Stimulated activated CD8-positive, alpha-beta memory T cell treated with anti-CD3 and anti-CD28 coated beads, Interleukin-15, amount 100 ng/mL, for 48 hours (primary cell): ENCODE results near the gene MPO.

Experiments
- DNase-seq, 2 donors: peaks; one replicate each; pipeline ENCODE4 v3.0.0-alpha.2; 2020; ENCODE audit warnings: low read depth in 2 of 2

The MPO gene

GRCh38 chr17:58279016-58279711, 1.6 kb downstream of the MPO start:
- DNase-seq, result no peak

GRCh38 chr17:58278661-58279015, 2.1 kb downstream of the MPO start:
- DNase-seq, result no peak

- DNase-seq, result no peak
These were observed 2.7 kb downstream of the MPO start for GRCh38 chr17:58277802-58278595.

GRCh38 chr17:58277107-58277801, 3.5 kb downstream of the MPO start:
- no peak for DNase-seq

- no peak for DNase-seq
These were observed 4.3 kb downstream of the MPO start for GRCh38 chr17:58276423-58276822.

GRCh38 chr17:58275417-58275816, 5.3 kb downstream of the MPO start:
- DNase-seq, result no peak

GRCh38 chr17:58273453-58274104, 7.2 kb downstream of the MPO start:
- no peak for DNase-seq

- no peak for DNase-seq
These were observed 8.1 kb downstream of the MPO start for GRCh38 chr17:58272367-58273280.

GRCh38 chr17:58271216-58271931, 9.4 kb downstream of the MPO start:
- no peak for DNase-seq

GRCh38 chr17:58270476-58271215, 10.1 kb downstream of the MPO start:
- DNase-seq, result no peak

- DNase-seq, result no peak
These were observed 11.0 kb downstream of the MPO start for GRCh38 chr17:58269557-58270291.

- DNase-seq, result no peak
These were observed 11.8 kb downstream of the MPO start for GRCh38 chr17:58268774-58269556.

GRCh38 chr17:58268326-58268725, 12.4 kb downstream of the MPO start:
- no peak for DNase-seq

GRCh38 chr17:58267347-58268324, 13.1 kb downstream of the MPO start:
- no peak for DNase-seq

GRCh38 chr17:58265902-58266875, 14.5 kb downstream of the MPO start:
- DNase-seq, result no peak

GRCh38 chr17:58265271-58265670, 15.5 kb downstream of the MPO start:
- no peak for DNase-seq
